ENCODE measurements around the gene NHLH1.

Gene NHLH1

GRCh38 chr1:160359559-160360226, 7.2 kb upstream of the NHLH1 start:
- DNase-seq (ENCODE audit: low read depth in 2 of 2): no peak

- no peak for DNase-seq (ENCODE audit: low read depth in 2 of 2)
Observed at GRCh38 chr1:160360227-160360695, 6.6 kb upstream of the NHLH1 start.

GRCh38 chr1:160361199-160361598, 5.7 kb upstream of the NHLH1 start:
- DNase-seq (ENCODE audit: low read depth in 2 of 2): no peak

GRCh38 chr1:160361814-160362167, 5.1 kb upstream of the NHLH1 start:
- no peak for DNase-seq (ENCODE audit: low read depth in 2 of 2)

GRCh38 chr1:160362168-160362957, 4.5 kb upstream of the NHLH1 start:
- DNase-seq (ENCODE audit: low read depth in 2 of 2): no peak

- DNase-seq (ENCODE audit: low read depth in 2 of 2): no peak
Observed at GRCh38 chr1:160363010-160363409, 3.9 kb upstream of the NHLH1 start.

- DNase-seq (ENCODE audit: low read depth in 2 of 2): no peak
Observed at GRCh38 chr1:160363951-160364735, 2.7 kb upstream of the NHLH1 start.

GRCh38 chr1:160365325-160365724, 1.5 kb upstream of the NHLH1 start:
- no peak for DNase-seq (ENCODE audit: low read depth in 2 of 2)

GRCh38 chr1:160367516-160367900, 637 bp downstream of the NHLH1 start:
- no peak for DNase-seq (ENCODE audit: low read depth in 2 of 2)

- no peak for DNase-seq (ENCODE audit: low read depth in 2 of 2)
Observed at GRCh38 chr1:160367934-160368923, 1.4 kb downstream of the NHLH1 start.

GRCh38 chr1:160369087-160369486, 2.2 kb downstream of the NHLH1 start:
- DNase-seq (ENCODE audit: low read depth in 2 of 2): no peak

- DNase-seq (ENCODE audit: low read depth in 2 of 2): no peak
Observed at GRCh38 chr1:160370561-160371345, 3.9 kb downstream of the NHLH1 start.

- DNase-seq (ENCODE audit: low read depth in 2 of 2): no peak
Observed at GRCh38 chr1:160371346-160371631, 4.4 kb downstream of the NHLH1 start.

- no peak for DNase-seq (ENCODE audit: low read depth in 2 of 2)
Observed at GRCh38 chr1:160371756-160372155, 4.9 kb downstream of the NHLH1 start.

GRCh38 chr1:160373696-160374095, 6.8 kb downstream of the NHLH1 start:
- no peak for DNase-seq (ENCODE audit: low read depth in 2 of 2)

GRCh38 chr1:160374306-160375110, 7.6 kb downstream of the NHLH1 start:
- DNase-seq (ENCODE audit: low read depth in 2 of 2): no peak

- DNase-seq (ENCODE audit: low read depth in 2 of 2): no peak
Observed at GRCh38 chr1:160375788-160376524, 9.1 kb downstream of the NHLH1 start.

- DNase-seq (ENCODE audit: low read depth in 2 of 2): no peak
Observed at GRCh38 chr1:160376525-160377131, 9.8 kb downstream of the NHLH1 start.
